Retina (tissue), 1 donor: ENCODE measurements around the gene SVIL.
"Not testable (repeated sequence)": the region's sequence is repeated elsewhere in the genome, so short reads cannot be mapped to it uniquely, and the experiment has no call there.

Source experiments
- DNase-seq: peaks from one replicate; pipeline ENCODE4 v3.0.0-alpha.2; 2016

The SVIL gene

GRCh38 chr10:29446327-29446726 is 188.4 kb downstream of the SVIL start:
- no peak for DNase-seq

- no peak for DNase-seq
These were observed 190.8 kb downstream of the SVIL start for GRCh38 chr10:29443745-29444523.

- DNase-seq: no peak
These were observed 193.8 kb downstream of the SVIL start for GRCh38 chr10:29440981-29441380.

GRCh38 chr10:29439005-29439404 is 195.8 kb downstream of the SVIL start:
- not testable (repeated sequence) for DNase-seq

DNA sequence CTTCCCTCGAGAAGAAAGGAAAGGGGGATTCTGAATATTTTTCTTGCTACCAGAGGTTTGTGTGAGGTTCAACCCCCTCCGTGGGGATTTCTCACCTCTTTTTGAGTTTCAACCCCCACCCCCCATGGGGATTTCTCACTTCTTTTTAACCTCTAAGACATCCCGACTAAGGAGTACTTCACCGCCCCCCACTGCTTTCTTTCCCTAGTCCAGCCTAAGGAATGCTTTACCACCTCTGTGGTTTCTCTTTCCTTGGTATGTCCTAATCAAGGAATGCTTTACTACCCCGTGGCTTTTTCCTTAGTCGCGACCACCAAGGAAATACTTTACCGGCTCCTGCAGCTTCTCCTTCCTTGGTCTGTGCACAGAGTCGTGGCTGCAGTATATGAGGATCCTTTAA is 196.5 kb downstream of the SVIL start:
- DNase-seq: no peak

- DNase-seq: no peak
These were observed 196.9 kb downstream of the SVIL start for GRCh38 chr10:29437871-29438270.

- no peak for DNase-seq
These were observed 198.8 kb downstream of the SVIL start for GRCh38 chr10:29435809-29436501.

- no peak for DNase-seq
These were observed 200.7 kb downstream of the SVIL start for GRCh38 chr10:29434111-29434510.

GRCh38 chr10:29431711-29432110 is 203.1 kb downstream of the SVIL start:
- DNase-seq: no peak

DNA sequence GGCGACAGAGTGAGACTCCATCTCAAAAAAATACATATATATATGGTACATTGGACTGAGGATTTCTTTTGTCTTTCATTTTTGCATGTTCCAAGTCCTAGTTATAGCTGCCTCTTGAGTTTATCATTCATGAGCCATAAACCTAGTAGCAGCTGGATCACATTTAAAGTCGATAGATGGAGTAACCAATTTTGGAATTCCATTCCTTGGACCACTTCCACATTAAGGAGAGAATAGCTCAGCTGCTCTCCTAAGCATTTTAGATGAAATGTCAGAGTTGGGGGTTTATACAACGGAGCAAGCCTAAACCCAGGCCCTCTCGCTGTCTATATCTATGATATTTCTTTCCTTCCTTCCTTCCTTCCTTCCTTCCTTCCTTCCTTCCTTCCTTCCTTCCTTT is 204.7 kb downstream of the SVIL start:
- no peak for DNase-seq

- DNase-seq: no peak
These were observed 206.3 kb downstream of the SVIL start for GRCh38 chr10:29428486-29428885.

GRCh38 chr10:29427667-29428066 is 207.1 kb downstream of the SVIL start:
- no peak for DNase-seq

- no peak for DNase-seq
These were observed 208.4 kb downstream of the SVIL start for GRCh38 chr10:29426420-29426819.

GRCh38 chr10:29424017-29424416 is 210.8 kb downstream of the SVIL start:
- DNase-seq: no peak

DNA sequence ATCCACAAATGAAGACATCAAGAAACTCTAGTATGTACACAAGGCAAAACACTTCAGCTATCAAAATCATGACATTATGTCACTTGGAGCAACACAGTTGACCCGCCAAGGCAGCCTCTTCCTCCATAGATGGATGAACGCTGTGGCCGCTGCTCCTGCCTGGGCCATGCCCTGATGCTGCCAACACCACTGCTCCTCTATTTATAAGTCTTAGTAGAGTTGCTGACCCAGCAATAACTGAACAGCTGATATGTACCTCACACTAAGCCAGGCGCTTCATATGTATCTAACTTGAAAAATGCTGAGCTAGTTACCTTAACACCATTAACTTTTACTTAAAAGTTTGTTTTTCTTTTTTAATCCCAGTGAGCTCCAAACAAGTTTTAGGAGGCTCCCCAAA is 214.0 kb downstream of the SVIL start:
- no peak for DNase-seq

GRCh38 chr10:29417324-29417723 is 217.4 kb downstream of the SVIL start:
- no peak for DNase-seq

DNA sequence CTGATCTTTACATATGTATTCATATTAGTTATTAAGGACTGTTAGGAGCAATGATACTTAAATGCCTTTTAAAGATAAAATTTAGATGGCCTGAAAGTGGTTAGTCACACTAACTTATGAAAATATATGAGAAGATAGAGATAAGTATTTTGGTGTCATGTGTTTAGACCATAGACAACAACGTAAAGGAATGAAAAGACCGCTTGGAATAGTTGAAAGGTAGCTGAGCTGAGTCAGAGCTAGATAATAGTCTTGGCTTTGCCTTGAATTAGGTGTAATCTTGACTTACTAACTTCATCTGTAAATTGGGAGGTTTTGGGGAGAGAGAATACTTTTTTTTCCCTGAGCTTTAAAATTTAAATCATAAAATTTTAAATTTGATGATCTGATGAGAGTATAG is 218.9 kb downstream of the SVIL start:
- no peak for DNase-seq

DNA sequence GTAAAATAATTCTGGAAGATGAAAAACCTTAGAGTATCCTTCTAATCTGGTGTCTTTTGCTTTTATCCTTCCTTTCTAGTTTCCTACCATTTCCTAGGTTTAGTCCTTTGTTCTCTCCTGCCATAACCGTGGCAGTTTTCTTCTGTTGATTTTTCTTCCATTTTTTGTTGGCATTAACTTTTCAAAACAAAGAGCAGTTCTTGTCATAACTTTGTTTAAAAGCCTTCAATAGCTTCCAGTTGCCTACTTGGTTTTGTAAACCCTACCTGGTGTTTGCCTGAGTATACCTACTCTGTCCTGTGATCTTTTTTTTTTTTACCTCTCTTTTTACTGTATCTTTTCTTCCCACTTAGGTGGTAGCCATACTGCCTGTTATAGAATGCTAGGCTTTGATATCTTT is 220.3 kb downstream of the SVIL start:
- DNase-seq: no peak

GRCh38 chr10:29412485-29412884 is 222.3 kb downstream of the SVIL start:
- no peak for DNase-seq

GRCh38 chr10:29411666-29412315 is 223.0 kb downstream of the SVIL start:
- no peak for DNase-seq

- DNase-seq: peak; percentile 93
These were observed 225.3 kb downstream of the SVIL start for GRCh38 chr10:29409241-29410054.

DNA sequence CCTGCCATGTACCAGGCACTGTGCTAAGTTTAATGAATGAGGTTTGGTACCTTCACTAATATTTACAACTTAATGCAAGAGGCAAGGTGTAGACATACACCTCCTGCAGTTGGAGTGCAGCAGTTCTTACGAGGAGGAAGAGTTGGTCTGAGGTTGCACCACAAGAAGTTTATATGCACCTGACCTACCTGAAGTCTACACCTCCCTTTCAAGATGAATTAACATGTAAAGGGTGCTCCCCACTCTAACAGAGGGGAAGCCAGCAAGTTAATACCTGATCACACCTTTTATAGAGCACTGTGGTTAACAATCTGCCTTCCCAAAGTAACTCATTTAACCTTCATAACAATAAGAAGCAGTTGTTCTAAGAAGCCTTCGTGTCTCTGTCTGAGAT is 225.9 kb downstream of the SVIL start:
- DNase-seq: no peak
